Kasumi-1 (cell line): ENCODE results near the gene IRF2BPL.

Source experiments
- DNase-seq, 2 experiments: peaks; one replicate each; lab custom pipeline; 2025; lab: John Stamatoyannopoulos, UW

The IRF2BPL gene

GRCh38 chr14:76986231-76986565 lies 42.3 kb downstream of the IRF2BPL start:
- DNase-seq = no peak

- no peak for DNase-seq
Measured at GRCh38 chr14:76985540-76986230, 42.8 kb downstream of the IRF2BPL start.

GRCh38 chr14:76984787-76985375 lies 43.6 kb downstream of the IRF2BPL start:
- no peak for DNase-seq

GRCh38 chr14:76984297-76984696 lies 44.2 kb downstream of the IRF2BPL start:
- no peak for DNase-seq

- no peak for DNase-seq
Measured at GRCh38 chr14:76981670-76982069, 46.8 kb downstream of the IRF2BPL start.

GRCh38 chr14:76977793-76978720 lies 50.5 kb downstream of the IRF2BPL start:
- DNase-seq = peak; percentile 13 to 24

- no peak for DNase-seq
Measured at GRCh38 chr14:76976240-76977005, 52.1 kb downstream of the IRF2BPL start.

- no peak for DNase-seq
Measured at GRCh38 chr14:76975812-76976211, 52.7 kb downstream of the IRF2BPL start.

- no peak for DNase-seq
Measured at GRCh38 chr14:76975051-76975450, 53.5 kb downstream of the IRF2BPL start.
